ENCODE results near the gene MRAP2.
"Not testable (repeated sequence)": the region's sequence is repeated elsewhere in the genome, so short reads cannot be mapped to it uniquely, and the experiment has no call there.

Gene MRAP2

DNA sequence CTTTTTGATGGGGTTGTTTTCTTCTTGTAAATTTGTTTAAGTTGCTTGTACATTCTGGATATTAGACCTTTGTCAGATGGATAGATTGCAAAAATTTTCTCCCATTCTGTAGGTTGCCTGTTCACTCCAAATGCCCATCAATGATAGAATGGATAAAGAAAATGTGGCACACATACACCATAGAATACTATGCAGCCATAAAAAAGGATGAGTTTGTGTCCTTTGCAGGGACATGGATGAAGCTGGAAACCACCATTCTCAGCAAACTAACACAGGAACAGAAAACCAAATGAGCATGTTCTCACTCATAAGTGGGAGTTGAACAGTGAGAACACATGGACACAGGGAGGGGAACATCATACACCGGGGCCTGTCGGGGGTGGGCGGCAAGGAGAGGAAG lies 1.6 kb upstream of the MRAP2 start:
- not testable (repeated sequence) for DNase-seq

DNA sequence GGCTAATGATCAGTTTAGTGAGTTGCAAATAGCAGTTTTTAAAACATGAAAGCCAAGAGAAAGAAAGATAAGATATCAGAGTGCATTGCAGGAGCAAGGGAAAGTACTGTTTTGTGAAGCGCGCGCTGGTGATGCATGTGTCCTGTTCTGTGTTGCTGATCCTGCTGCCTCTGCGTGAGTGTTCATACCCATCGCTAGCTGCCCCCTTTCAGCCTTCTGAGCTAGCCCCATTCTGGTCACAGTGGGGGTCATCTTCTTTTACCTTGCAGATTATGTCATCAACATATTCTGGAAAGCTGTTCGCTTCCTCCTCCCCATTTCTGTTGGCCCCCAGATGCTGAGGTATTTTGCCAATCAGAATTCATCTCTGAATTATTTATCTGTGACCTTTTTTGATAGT lies 1.9 kb downstream of the MRAP2 start:
- no peak for DNase-seq

DNA sequence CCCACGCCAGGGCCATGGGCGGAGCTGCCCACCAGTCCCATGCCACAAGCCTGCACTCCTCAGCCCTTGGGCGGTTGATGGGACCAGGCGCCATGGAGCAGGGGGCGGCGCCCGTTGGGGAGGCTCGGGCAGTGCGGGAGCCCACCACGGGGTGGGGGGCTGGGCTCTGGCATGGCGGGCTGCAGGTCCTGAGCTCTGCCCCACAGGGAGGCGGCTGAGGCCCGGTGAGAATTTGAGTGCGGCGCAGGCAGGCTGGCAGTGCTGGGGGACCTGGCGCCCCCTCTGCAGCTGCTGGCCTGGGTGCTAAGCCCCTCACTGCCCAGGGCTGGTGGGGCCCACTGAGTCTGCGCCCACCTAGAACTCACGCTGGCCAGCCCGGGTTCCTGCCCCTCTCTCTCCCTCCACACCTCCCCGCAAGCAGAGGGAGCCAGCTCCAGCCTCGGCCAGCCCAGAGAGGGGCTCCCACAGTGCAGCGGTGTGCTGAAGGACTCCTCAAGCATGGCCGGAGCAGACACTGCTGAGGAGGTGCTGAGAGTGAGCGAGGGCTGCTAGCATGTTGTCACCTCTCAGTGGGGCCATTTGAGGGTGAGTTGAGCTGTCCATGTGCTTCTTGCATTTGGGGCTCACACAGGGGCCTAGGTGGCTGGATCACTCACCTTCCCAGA lies 4.0 kb downstream of the MRAP2 start:
- no peak for DNase-seq

DNA sequence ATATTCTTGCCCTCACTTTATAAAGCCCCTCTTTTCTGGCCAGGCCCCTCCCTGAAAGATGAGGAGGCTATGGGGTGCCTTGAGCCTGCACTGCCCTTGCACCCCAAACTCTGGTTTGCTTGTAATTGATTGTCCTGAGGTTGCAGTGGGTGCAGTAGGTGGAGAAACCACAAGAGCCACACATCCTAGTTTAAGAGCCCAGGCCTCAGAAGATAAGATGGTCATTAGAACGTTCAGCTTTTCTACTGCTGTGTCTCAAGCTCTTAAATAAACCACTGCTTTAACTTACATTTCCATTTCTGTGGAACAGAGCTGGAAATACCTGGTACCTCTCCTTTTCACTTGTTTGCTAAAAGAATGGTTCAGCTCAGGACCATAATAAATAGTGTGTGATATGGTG lies 9.0 kb downstream of the MRAP2 start:
- no peak for DNase-seq

DNA sequence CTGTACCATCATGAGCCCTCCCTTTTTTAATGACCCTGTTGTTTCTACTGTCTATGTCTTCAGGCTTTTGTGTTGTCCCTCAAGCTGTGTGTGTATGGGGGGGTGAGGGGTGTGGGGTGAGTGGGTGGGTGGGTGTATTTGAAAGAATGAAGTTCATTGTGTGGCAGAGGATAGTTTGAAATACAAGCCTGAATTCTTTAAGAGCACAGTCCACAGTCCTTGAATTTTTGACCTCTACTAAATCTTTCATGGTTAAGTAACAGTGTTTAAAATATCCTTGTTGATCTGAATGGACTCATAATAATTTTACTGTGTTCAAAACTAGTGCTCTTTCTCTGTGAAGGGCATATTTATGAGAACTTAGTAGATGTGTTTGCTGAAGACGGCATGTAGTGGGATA lies 10.0 kb downstream of the MRAP2 start:
- no peak for DNase-seq

DNA sequence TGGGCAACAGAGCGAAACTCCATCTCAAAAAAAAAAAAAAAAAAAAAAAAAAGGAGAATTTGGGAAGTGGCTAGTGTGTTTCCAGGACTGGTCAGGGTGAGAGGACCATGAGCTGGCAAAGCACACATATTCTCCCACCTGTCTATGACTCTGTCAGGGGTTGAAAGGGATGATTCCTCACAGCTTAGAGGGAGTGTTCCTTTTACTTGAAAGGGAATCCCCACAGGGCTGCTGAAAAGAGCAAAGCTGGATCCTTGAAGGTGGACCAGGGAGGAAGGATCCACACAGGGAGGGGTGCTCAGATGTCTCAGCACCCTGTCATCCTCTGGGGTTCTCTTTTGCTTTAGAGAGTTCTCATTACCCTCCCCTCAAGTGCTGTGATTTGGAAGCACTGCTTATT lies 13.2 kb downstream of the MRAP2 start:
- no peak for DNase-seq

DNA sequence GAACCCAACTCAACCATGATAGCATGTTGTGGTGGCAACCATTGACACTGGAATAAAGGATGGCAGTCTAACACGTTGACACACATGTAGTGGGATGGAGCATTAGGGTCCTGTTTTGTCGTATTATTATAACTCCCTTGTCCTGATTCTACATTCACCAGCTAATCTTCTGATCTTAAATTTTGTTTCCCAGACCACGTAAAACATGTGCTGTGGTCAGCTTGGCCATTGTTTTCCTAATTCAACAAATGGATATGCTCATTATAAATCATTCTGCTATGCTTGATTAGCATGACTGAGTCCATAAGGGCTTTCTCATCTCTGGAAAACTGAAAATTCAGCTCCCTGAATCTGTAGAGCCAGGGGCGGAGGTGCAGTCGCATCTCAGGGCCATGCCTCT lies 15.0 kb downstream of the MRAP2 start:
- DNase-seq: no peak

DNA sequence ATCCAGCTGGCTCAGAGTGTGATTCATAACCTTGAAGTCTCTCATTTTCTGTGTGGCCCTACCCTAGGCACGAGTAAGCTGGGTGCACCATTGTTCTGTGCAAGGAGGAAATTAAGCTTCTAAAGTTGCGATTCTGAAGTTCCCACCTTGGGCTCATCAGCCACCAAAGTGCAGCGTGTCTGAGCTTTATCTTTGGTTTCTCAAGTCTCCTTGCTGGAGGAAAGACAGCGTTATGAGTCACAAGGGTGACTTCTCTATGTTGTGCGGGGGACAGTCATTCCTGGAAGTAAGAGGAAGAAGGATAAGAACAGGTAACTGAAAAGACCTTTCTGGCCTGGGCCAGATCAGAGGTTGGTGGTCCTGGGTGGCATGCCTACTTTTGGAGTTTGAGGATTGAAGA lies 16.8 kb downstream of the MRAP2 start:
- DNase-seq: no peak

DNA sequence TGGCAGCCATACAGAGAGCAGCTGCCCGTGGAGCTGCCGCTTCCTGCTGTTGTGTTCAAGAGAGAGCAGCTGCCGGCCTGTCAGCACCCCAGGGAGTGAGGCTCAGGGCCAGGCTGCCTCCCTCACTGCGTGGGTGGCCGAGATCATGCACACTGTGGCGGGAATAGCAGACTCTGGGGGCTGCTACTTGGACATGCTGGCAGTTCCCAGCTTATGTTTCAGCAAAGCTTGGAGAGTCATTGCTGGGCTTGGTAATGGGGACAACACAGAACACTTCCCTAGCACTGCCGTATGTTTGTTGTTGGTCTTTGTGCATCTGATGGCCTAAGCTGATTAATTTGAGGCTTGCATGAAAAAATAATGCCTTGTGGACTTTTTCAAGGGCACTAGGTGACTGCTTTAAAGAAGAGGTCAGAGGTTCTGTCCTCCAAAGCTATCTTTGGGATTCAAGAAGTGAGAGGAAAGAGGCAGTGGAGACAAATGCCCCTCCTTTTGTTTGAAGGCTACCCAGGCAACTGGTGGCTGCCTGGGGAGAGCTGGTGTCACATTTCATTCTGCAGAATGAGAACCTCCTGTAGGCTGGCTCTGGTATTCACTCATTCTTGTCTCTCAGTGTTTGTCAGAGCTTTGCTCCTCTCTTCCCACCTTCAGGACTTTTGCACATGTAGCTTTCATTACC lies 18.8 kb downstream of the MRAP2 start:
- DNase-seq: peak; percentile 75

DNA sequence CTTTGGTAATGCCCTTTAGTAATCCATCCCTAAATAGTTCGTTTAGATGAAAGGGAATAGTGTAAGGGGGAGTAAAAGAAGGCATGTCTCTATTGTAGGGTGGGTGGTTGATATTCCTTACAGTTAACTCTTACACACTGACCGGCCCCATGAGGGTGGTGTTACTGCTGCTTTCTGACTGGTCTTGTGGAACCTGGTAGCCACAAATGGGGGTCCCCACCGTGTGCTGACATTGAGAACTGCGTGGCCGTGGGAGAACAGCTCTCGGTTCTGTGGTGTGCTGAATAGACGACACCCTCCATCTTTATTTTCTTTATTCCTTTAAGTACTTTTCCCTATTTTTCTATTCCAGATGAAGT lies 19.3 kb downstream of the MRAP2 start:
- DNase-seq: no peak

DNA sequence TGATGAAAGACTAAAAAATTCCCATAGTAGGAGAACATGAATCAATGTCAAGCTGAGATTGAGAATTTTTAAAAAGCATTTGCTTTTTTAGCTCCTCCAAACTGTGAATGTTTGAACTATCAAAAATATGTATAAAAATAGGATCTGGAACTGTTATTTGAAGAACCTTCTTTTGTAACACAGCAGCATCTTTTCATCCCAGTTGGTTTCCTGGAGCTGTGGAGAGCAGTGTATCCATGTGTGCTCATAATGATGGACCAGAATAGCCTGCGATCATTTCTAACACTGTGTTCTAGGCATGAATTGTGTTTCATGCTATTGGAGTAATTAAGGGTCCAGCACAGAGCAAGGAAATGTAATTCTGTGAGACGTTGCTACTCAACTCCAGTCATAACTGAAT lies 22.1 kb downstream of the MRAP2 start:
- DNase-seq: no peak

DNA sequence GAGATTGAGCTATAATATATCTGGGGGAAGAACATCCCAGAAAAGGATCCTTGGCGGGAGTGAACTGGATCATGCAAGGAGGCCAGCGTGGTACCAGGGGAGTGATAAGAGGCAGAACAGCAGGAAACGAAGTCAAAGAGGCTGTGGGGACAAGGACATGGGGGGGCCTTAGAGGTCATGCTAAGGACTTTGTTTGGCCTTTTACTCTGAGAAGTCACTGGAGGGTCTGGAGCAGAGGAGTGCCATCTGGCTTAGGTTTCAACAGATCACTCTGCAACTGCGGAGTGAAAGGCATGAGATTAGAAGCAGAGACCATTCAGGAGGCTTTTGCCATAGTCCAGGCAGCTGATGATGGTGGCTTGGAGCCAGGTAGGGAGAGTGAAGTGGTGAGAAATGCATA lies 24.3 kb downstream of the MRAP2 start:
- no peak for DNase-seq

DNA sequence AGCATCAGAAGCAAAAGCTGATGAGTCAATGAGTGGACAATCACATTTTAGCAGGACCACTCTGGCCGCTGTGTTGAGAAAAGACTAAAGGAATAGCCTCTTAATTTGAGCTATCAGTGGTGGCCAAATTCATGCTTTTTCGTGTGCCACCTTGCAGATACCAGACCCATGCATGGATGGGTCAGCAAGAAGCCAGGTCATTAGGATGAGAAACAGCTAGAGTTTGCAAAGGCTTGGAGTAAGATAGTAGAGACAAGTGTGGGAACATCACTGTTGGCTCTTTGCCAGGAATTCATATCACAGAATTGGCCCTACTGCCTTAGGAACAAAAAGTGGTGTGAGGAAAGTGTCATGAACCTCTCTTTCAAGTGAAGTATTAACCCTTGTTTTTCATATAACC lies 25.5 kb downstream of the MRAP2 start:
- no peak for DNase-seq

DNA sequence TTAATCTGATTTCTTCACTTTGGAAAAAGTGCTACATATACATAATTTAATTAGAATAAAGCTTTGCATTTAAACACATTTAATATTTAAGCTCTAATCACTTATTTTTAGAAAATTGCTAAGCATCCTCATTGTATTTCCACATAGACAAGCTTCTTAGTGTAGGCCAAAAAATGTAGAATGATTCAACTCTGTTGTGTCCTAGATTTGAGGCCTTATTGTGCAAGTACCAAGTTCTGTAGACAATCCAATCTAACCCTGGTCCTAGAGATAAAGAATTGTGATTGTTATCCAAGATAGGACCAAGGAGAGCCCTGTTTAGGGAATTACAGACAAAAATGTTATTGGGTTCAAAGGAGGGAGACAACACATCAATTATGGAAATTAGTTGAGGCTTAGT lies 27.6 kb downstream of the MRAP2 start:
- no peak for DNase-seq

DNA sequence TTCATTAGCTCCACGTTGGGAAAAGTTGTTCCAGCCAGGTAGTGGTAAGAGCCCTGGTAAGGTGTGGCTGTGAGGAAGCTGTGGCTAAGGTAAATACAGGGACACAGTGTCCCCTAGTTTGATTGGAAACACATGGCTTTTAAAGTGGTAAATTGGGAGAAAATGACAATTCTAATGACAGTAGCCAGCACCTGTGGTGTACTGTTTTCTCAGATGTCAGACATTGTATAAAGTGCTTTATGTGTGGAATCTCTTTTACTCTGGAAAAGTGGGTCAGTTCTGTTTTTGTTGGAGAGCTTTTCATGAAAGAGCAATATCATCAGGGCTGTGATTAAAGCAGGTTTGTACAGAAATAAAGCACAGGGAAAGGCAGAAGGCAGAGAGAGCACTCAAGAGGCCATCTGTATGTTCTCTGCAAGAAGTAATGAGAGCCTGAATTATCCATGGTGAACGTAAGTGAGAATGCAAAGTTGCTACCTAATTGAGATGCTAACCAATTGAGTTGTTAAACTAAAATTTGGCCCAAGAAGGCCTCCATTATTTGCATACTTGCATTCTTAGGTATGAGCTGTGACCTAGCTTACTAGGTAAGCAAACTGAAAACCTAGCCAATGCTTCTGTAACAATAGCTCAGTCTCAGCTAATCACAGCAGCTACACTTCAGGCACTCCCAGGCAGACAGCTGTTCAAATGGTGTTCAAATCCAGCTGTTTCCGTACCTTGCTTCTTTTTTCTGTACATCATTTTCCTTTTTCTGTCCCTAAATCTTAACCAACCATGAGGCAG lies 28.2 kb downstream of the MRAP2 start:
- DNase-seq: no peak

DNA sequence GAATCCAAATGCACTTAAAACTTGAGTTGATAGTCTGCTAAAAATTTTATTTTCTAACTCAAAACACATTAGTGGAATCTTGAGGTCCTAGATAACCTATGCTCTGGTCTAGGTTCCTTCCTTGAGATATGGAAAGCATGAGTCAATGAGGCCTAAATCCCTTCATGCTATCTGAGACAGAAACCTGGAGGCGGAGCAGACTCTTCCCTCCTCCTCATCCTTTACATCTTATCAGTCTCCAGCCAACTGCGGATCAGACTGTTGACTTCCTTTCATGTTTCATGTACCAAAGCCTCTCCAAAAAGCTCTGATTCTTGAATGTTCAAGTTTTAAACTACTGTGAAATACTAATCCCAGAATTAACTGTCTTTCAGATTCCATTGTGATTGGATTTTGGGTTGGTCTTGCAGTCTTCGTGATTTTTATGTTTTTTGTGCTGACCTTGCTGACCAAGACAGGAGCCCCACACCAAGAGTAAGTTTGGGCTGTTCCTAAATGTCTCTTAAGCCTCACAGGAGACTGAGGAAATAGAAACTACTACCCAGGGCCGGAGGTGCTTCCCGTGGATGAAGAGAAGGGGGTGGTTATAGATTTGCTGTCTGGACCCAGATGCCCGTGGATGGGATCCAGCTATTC lies 29.1 kb downstream of the MRAP2 start:
- DNase-seq: no peak

DNA sequence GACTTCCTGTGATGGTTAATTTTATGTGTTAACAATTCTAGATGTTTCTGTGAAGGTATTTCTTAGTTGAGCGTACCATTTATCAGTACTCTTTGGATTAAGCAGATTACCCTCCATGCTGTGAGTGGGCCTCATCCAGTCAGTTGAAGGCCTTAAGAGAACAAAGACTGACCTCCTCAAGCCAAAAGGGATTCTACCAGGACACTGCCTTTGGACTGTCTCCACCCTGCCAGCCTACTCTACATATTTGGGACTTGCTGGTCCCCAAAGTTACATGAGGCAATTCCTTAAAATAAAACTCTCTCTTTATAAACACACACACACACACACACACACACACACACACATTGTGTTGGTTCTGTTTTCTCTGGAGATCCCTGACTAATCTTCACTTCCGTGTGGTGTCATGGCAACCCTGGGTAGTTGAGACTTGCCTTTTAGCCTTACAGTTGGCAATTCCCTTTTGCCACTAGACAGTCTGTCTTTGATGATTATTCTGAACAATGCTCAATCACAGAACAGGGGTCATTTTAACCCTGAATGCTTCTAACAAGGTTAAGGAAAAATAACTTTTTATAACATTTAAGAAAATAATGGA lies 32.2 kb downstream of the MRAP2 start:
- DNase-seq: no peak

DNA sequence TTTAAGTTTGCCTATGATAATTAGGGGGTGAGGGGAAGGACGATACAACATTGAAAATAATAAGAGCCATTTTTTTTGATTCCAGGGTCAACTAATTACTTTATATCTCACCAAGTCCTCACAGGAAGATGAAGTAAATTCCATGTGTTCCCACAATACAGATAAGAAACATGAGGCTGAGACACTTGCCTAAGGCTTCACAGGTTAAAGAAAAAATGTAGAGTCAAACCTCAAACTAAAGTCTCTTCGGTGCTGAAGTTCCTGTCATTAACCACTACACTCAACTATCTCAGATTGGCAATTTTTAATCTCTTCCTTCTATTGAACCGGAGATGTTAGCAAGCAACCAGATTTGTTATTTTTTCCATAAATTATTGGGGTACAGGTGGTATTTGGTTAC lies 33.0 kb downstream of the MRAP2 start:
- DNase-seq: no peak

DNA sequence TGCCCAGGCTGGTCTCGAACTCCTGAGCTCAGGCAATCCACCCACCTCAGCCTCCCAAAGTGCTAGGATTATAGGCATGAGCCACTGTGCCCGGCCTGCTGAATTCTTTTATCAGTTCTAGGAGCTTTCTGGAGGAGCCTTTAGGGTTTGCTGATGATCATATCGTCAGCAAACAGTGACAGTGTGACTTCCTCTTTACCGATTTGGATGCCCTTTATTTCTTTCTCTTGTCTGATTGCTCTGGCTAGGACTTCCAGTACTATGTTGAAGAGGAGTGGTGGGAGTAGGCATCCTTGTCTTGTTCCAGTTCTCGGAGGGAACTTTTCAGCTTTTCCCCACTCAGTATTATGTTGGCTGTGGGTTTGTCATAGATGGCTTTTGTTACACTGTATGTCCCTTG lies 35.3 kb downstream of the MRAP2 start:
- DNase-seq: not testable (repeated sequence)

DNA sequence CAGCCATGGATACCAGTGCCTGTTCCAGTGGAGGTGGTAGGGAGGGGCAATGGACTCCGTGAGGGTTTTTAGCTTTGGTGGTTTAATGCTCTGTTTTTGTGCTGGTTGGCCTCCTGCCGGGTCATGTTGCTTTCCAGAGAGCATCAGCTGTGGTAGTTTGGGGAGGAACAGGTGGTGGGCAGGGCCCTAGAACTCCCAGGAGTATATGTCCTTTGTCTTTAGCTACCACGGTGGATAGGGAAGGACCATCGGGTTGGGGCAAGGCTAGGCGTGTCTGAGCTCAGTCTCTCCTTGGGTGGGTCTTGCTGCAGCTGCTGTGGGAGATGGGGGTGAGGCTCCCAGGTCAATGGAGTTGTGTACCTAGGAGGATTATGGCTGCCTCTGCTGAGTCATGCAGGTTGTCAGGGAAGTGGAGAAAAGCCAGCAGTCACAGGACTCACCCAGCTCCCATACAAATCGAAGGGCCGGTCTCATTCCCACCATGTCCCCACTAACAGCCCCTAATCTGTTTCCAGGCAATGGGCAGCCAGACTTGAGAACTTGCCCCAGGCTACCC lies 38.9 kb downstream of the MRAP2 start:
- no peak for DNase-seq

DNA sequence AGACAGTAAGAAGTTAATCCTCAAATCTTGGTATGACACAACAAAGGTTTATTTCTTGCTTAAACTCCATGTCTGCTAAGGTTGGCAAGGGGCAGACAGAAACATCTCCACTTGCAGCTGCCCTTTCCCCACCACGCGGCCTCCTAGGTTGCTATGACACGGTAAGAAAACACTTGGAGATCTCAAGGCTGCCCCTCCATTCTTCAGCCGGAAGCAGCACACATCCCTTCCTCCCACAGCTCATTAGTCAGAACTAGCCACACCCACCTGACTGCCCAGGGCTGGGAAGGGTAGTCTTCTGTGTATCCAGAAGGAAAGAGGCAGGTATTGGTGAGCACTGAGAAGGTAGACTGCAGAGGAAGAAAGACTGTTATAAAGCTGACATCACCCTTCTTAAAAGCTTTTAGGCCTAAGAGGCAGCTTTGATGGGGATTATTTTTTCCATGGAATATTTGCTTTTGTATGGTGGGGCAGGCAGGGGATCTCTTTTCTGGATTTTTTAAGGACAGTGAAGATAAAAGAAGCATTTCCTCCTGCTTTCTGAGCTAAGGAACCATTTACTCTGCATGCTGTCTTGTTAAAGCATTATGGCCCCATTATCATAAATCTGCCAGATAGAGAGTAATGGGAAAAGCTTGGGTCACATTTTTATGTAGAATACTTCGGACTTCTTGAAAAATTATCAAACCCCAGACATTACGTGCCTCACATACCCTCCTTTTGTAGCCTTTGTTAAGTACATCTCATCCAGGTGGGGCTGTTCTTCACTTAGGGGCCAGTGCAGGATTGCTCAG lies 41.6 kb downstream of the MRAP2 start:
- DNase-seq: no peak

DNA sequence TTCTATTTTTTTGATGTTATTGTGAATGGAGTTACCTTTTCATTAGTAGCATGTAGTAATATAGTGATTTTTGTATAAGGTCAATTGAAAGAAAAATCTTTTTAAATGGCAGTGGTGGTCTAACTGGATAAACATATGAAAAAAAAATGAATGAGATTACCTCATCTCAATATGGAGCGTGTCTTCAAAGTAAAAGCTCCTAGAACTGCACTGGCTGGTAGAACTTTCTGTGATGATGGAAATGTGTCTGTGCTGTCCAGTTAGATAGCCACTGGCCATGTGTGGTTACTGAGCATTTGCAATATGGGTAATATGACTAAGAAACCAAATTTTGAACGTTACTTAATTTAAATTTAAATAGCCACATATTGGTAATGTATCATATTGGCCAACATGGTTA lies 44.1 kb downstream of the MRAP2 start:
- DNase-seq: no peak

Data from NCI-H1417 treated with DMSO at 0.1 percent for 48 hours (cell line).